ENCODE data around the gene NHP2.

NHP2 gene

DNA sequence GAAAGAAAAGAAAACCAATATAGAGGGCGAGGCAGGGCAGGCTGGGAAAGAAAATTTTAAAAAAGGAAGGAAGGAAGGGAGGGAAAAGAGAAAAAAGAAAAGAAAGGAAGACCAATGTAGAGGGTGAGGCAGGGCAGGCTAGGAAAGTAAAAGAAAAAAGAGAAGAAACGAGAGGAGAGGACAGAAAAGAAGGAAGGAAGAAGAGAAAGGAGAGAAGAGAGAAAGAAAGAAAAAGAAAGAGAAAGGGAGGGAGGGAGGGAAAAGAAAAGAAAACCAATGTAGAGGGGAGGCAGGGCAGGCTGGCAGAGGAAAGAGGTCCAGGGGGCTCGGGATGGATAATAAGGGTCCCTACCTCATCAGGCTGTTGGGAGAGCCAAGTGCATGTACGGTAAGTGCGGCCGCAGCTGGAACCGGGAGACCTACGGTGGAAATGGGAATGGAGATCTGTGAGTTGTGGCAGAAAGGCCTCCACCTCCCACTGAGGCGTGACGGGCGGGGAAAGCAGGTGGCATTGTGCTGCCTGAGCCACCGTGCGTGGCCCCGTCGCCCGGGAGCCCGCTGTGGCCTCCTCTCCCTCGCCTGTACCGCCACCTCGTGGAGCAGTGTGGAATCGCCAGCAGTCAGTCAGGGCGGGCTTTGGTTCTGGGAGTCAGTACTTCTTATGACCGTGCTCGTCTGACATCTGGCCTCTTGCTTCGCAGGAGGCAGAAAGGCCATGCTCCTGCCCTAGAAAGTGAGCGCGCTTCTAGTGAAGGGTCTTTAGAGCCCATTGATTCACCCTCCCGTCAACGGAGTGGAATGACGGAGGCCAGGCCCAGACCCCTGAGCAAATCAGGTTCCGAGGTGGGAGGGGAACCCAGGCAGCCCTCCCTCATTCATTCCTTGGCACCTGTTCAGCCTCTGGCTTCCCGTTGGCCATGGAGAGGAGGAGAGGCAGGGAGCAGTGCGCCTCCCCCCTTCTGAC lies 10.4 kb upstream of the NHP2 start:
- H3K4me3 ChIP-seq (ENCODE audit: low read depth, low read length) = peak overlapping the region; percentile 32
- TF ChIP-seq, protein P1, sequence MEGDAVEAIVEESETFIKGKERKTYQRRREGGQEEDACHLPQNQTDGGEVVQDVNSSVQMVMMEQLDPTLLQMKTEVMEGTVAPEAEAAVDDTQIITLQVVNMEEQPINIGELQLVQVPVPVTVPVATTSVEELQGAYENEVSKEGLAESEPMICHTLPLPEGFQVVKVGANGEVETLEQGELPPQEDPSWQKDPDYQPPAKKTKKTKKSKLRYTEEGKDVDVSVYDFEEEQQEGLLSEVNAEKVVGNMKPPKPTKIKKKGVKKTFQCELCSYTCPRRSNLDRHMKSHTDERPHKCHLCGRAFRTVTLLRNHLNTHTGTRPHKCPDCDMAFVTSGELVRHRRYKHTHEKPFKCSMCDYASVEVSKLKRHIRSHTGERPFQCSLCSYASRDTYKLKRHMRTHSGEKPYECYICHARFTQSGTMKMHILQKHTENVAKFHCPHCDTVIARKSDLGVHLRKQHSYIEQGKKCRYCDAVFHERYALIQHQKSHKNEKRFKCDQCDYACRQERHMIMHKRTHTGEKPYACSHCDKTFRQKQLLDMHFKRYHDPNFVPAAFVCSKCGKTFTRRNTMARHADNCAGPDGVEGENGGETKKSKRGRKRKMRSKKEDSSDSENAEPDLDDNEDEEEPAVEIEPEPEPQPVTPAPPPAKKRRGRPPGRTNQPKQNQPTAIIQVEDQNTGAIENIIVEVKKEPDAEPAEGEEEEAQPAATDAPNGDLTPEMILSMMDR (IDR thresholded peaks at IDR 0.05; ENCODE audit: insufficient read depth, low read length, missing control alignments) = peak; percentile 99
- ChIA-PET CTCF (interaction anchor here (0.8 to 1.6 kb wide), 5 partner anchors 9 to 557 kb away, joined by 3 to 4 read pairs (median 3); partner anchors contain the start of gene NHP2), POLR2A (interaction anchor here (0.7 kb wide), 1 partner anchor 10 kb away, joined by 5 read pairs; the partner anchor contains the start of gene NHP2)
- DNase-seq (ENCODE audit: low read depth, low spot score) = no peak

DNA sequence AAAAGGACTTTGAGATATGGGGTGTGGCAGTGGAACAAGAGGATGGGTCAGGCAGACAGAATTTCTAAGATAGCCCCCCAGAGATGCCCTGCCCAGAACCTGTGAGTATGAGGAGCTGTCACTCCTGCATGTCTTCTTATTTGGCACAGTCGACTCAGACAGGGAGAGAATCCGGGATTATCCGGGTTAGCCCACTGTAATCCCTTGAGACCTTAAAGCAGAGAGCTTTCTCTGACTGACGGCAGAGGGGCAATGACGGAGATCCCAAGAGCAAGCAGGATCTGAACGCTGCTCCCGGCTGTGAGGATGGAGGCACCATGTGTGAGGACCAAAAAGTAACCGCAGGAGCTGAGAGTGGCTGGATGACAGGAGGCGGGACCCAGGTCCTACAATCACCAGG lies 8.8 kb upstream of the NHP2 start:
- POLR2A ChIA-PET = interaction anchor here (1.5 kb wide), 1 partner anchor 42 kb away, joined by 3 read pairs; the partner anchor contains the start of gene HNRNPAB
- DNase-seq (ENCODE audit: low read depth, low spot score) = no peak
- TF ChIP-seq, protein P1 (IDR thresholded peaks at IDR 0.05; ENCODE audit: insufficient read depth, low read length, missing control alignments) = no peak
- CTCF ChIA-PET = interaction anchor here (0.9 to 2.2 kb wide), 8 partner anchors 13 to 555 kb away, joined by 3 to 17 read pairs (median 3); no protein-coding TSS in a partner anchor
- H3K4me3 ChIP-seq (ENCODE audit: low read depth, low read length) = no peak overlapping the region

DNA sequence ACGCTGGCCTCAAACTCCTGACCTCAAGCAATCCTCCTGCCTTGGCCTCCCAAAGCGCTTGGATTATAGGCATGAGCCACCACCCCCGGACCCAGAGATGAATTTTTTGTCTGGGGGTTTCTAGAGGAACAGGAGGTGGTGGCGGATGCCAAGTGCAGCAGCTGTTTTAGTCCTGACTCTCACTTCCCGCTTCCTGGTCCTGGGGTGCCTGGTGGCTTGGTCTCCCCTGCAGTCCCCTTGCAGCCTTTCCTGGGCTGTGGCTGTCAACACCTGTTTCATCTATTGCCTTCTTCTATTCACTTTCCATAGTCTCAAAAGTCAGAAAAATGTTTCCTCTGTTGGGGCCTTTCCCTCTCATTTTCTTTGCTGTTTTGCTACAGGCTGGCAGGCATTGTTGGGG lies 6.5 kb upstream of the NHP2 start:
- H3K4me3 ChIP-seq (ENCODE audit: low read depth, low read length) = no peak overlapping the region
- ChIA-PET CTCF (no interaction called here), POLR2A (no interaction called here)
- no peak for DNase-seq (ENCODE audit: low read depth, low spot score)
- TF ChIP-seq, protein P1 (IDR thresholded peaks at IDR 0.05; ENCODE audit: insufficient read depth, low read length, missing control alignments) = no peak

DNA sequence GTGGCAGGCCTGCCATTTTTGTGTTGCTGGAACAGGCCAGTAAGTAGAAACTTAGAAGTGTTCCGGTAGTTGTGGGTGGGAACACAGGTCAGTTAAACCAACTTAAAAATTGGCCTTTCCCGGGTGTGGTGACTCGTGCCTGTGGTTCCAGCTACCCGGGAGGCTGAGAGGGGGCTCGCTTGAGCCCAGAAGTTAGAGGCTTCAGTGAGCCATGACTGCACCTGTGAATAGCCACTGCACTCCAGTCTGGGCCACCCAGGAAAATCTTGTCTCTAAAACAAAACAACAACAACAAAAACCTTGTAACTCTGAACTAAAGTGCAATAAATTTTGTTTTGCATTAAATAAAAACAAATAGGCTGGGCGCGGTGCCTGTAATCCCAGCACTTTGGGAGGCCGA lies 1.4 kb upstream of the NHP2 start:
- ChIA-PET CTCF (interaction anchor here (1.2 to 7.4 kb wide), 3 partner anchors 9 to 78 kb away, joined by 4 to 33 read pairs (median 4); no protein-coding TSS in a partner anchor), POLR2A (no interaction called here)
- TF ChIP-seq, protein P1 (IDR thresholded peaks at IDR 0.05; ENCODE audit: insufficient read depth, low read length, missing control alignments) = no peak
- H3K4me3 ChIP-seq (ENCODE audit: low read depth, low read length) = no peak overlapping the region
- DNase-seq (ENCODE audit: low read depth, low spot score) = no peak

DNA sequence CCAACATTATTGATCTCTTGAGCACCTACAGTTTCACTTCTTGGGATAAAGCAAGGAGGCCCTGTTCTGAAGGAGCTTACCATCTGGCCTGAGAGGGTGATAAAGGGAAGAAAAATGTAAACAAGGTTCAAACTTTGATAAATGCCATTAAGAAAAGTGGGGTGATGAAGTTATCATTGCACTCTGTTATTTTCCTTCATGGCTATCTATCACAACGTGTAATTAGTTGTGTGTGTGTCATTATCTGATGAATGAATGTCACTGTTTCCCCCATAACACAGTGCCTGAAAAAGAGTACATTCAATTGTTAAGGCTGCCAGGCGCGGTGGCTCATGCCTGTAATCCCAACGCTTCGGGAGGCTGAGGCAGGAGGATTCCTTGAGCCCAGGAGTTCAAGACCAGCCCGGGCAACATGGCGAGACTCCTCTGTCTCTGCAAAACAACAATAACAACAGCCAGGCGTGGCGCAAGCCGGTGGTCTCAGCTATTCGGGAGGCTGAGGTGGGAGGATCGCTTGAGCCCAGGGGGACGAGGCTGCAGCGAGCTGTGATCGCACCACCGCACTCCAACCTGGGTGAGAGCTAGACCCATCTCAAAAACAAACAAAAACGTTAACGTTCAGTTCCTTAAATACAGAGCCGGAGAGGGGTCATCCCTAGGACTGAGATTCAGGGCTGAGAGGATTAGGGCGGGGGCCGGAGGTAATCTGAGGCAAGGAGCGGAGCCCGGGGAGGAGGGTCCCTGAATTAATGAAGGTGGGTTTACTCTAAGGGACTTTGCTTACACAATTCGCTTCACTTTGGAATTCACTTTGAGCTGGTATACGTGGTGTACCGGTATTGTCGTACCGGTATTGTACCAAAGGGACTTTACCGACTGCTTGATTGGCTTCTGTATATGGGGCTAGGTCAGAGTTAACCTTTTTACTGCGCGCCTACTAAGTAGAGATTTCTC lies 917 bp downstream of the NHP2 start:
- TF ChIP-seq, protein P1 (IDR thresholded peaks at IDR 0.05; ENCODE audit: insufficient read depth, low read length, missing control alignments) = no peak
- CTCF ChIA-PET = interaction anchor here (0.7 to 7.4 kb wide), 4 partner anchors 9 to 1459 kb away, joined by 3 to 33 read pairs (median 5); no protein-coding TSS in a partner anchor
- POLR2A ChIA-PET = interaction anchor here (0.6 to 1.7 kb wide), 3 partner anchors 15 to 75 kb away, joined by 3 to 9 read pairs (median 3); partner anchors contain the start of gene HNRNPAB
- peak overlapping the region; percentile 82 for H3K4me3 ChIP-seq (ENCODE audit: low read depth, low read length)
- DNase-seq (ENCODE audit: low read depth, low spot score) = no peak

Data from AG04449 (cell line).